ENCODE data around the gene RPS6KB1.
"Not testable (repeated sequence)": the region's sequence is repeated elsewhere in the genome, so short reads cannot be mapped to it uniquely, and the experiment has no call there.

Gene RPS6KB1

GRCh38 chr17:59946433-59946832 is 53.5 kb downstream of the RPS6KB1 start:
- DNase-seq = not testable (repeated sequence)

GRCh38 chr17:59947310-59947709 is 54.4 kb downstream of the RPS6KB1 start:
- not testable (repeated sequence) for DNase-seq

- no peak for DNase-seq
Measured at GRCh38 chr17:59950049-59950448, 57.1 kb downstream of the RPS6KB1 start.

- DNase-seq = no peak
Measured at GRCh38 chr17:59954856-59955255, 61.9 kb downstream of the RPS6KB1 start.

GRCh38 chr17:59959574-59959973 is 66.7 kb downstream of the RPS6KB1 start:
- not testable (repeated sequence) for DNase-seq

- DNase-seq = no peak
Measured at GRCh38 chr17:59962739-59963318, 69.9 kb downstream of the RPS6KB1 start.

- DNase-seq = peak; percentile 5
Measured at GRCh38 chr17:59963738-59964481, 71.0 kb downstream of the RPS6KB1 start.

GRCh38 chr17:59964482-59965328 is 71.8 kb downstream of the RPS6KB1 start, which contains the start of gene RNFT1:
RNFT1 (minus strand) TSS chr17:59964740; CDS start chr17:59964663, 77 bp downstream.
- DNase-seq = peak; percentile 88

GRCh38 chr17:59971771-59972170 is 78.8 kb downstream of the RPS6KB1 start:
- DNase-seq = not testable (repeated sequence)

GRCh38 chr17:59972778-59973177 is 79.9 kb downstream of the RPS6KB1 start:
- no peak for DNase-seq

- DNase-seq = not testable (repeated sequence)
Measured at GRCh38 chr17:59973483-59973882, 80.6 kb downstream of the RPS6KB1 start.

GRCh38 chr17:59975166-59975565 is 82.2 kb downstream of the RPS6KB1 start:
- DNase-seq = not testable (repeated sequence)

GRCh38 chr17:59996608-59997007 is 103.7 kb downstream of the RPS6KB1 start:
- not testable (repeated sequence) for DNase-seq
